ENCODE results near the gene RBMS1. TPM values are rescaled to one million over a fixed set of nuclear protein-coding genes. Genes with fewer than 3 reads are reported as not detected.

RBMS1 gene
- polyA plus RNA-seq, 4 donors: 122 to 165 (median 151) TPM

DNA sequence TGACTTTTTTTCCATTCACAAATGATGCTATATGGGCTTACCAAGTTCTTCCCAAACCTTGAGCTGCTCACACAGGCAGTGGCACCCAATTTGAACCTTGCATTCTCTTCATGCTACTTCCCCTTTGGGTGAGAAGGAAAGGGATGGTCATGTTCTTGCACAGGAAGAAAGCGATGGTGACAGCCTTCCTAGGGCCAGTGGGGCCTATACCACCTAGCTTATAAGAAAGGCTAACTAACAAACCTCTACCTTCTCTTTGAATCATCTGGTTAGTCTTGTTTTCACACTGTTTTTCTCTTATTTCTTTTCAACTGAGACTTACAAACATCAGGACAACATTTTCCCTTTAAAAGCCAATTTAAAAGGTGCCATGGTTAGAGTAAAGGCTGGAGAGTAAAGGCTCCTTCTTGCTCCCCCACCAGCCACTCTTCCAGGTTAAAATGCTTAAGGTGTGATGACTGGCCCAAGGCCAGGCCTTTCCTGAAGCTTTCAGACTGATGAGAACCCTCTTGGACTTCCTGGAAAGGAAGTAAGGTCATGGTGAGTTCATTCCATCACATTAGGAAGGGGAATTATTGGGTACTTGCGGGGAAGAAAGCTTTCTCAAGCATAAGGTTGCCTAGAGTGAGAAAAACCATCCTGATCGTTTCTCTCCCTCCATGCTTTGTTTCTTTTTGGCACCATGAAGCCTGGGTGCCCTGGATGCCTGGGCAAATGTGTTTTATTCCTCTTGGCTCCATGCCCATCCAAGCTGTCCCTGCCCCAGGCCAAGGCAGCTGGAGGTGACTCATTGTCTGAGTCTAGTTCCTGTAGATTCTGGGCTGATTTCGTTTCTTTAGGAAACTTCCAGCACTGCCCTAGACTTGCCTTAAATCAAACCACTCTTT is 252.1 kb downstream of the RBMS1 start:
- no peak for DNase-seq (ENCODE audit: low read depth in 4 of 4, low spot score in 3 of 4)

DNA sequence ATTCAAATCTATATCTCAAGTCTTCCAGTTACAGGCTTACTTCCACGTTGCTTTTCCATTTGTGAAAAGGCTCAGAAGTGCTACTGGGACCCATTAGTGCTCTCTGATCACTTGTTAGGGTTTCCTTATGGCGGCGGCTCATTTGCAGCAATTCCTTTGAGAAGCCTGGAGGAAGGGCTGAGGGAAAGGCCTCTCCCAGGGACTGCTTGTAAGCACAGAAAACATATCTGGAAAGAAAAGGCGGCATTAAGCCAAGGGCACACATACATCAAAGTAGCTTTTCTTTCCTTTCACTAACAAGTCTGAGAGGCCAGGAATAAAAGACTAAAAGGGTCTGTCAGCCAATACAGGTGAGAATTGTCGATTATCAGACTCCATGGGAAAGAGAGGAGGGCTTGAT is 254.2 kb downstream of the RBMS1 start:
- DNase-seq (ENCODE audit: low read depth in 4 of 4, low spot score in 3 of 4): no peak

DNA sequence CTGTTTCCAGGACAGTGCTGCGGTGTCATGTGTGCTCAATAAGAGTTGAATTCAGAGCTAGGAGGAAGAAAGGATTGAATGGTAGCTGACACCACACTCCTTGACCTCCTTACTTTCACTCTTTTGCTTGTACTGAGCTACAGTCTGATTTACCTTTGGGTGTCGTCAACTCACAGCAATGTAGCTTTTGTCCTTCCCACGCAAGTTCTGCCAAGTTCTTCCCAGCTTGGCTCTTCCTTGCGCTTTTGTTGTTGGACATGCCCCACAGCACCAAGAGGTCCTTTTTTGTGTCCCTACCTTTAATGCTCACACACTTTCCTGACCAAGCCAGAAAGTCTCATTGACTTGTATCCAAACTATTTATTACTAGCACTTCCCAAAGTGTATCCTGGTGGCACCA is 255.2 kb downstream of the RBMS1 start:
- no peak for DNase-seq (ENCODE audit: low read depth in 4 of 4, low spot score in 3 of 4)

GRCh38 chr2:160232905-160233475 is 260.6 kb downstream of the RBMS1 start:
- no peak for DNase-seq (ENCODE audit: low read depth in 4 of 4, low spot score in 3 of 4)

GRCh38 chr2:160229591-160229990 is 264.0 kb downstream of the RBMS1 start:
- DNase-seq (ENCODE audit: low read depth in 4 of 4, low spot score in 3 of 4): no peak

- no peak for DNase-seq (ENCODE audit: low read depth in 4 of 4, low spot score in 3 of 4)
These were observed 265.3 kb downstream of the RBMS1 start for GRCh38 chr2:160228141-160228917.

DNA sequence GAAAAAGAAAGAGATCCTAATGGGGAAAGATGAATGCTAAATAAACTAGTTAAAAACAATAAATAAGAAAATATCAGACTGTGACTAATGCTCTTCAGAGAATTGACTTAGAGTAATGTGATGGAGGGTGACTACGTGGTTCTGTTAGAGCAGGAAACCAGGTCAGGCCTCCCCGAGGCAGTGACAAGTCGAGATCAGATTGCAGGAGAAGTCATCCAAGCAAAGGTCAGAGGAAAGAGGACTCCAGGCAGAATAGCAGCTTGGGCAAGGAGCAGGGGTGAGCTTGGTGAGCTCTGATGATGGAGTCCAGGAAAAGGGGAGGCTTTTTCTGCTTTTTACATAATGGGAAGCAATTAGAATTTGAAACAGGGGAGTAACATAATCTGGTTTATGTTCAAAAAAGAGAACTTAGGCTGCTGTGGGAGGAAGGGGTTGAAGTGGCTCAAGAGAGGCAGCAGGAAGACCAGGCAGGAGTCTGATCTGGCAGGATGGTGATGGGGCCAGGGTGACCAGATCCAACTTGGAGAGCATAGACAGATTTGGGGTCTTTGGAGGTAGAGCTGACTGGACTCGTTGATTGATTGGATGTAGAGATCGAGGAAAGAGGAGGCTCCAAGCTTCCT is 266.2 kb downstream of the RBMS1 start:
- DNase-seq (ENCODE audit: low read depth in 4 of 4, low spot score in 3 of 4): no peak

DNA sequence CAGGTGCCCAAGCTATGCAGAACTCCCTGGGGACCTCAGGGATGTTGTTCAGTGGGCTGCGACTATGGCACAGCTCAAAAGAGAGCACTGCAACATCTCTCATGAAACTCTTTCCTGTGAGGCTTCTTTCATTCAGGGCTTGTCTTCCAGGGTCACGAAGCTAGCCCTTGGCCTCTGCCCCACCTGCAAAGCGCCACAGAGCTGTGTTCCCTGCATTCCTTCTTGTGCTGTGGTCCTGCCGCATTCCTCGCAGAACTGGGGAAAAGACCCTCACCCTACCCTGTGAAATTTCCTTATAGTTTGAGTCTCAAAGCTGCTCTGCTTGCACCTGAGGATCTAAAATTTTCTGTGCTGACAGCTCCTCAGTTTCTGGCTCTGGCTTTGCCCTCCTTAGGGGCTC is 267.2 kb downstream of the RBMS1 start:
- no peak for DNase-seq (ENCODE audit: low read depth in 4 of 4, low spot score in 3 of 4)

GRCh38 chr2:160225722-160226121 is 267.9 kb downstream of the RBMS1 start:
- DNase-seq (ENCODE audit: low read depth in 4 of 4, low spot score in 3 of 4): no peak

- DNase-seq (ENCODE audit: low read depth in 4 of 4, low spot score in 3 of 4): no peak
These were observed 269.1 kb downstream of the RBMS1 start for GRCh38 chr2:160224507-160224906.

- no peak for DNase-seq (ENCODE audit: low read depth in 4 of 4, low spot score in 3 of 4)
These were observed 269.5 kb downstream of the RBMS1 start for GRCh38 chr2:160224060-160224459.

DNA sequence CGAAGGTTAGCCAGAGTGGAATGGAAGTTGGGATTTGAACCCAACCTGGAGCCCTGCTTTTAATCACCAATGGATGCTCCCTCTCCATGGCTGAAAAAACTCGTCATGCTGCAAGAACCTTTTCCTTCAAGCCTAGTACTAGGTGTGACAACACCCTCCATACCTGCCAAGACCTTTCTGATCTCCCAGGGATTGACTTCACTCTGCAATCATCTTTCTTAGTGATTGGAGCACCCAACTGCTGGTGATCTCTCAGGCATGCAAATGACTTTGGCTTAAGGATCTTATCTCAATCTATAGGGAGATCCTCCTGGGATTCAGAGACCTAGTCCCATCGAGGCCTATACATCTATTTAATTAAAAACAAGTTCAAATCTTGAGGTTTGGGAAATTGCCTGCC is 270.0 kb downstream of the RBMS1 start:
- no peak for DNase-seq (ENCODE audit: low read depth in 4 of 4, low spot score in 3 of 4)

DNA sequence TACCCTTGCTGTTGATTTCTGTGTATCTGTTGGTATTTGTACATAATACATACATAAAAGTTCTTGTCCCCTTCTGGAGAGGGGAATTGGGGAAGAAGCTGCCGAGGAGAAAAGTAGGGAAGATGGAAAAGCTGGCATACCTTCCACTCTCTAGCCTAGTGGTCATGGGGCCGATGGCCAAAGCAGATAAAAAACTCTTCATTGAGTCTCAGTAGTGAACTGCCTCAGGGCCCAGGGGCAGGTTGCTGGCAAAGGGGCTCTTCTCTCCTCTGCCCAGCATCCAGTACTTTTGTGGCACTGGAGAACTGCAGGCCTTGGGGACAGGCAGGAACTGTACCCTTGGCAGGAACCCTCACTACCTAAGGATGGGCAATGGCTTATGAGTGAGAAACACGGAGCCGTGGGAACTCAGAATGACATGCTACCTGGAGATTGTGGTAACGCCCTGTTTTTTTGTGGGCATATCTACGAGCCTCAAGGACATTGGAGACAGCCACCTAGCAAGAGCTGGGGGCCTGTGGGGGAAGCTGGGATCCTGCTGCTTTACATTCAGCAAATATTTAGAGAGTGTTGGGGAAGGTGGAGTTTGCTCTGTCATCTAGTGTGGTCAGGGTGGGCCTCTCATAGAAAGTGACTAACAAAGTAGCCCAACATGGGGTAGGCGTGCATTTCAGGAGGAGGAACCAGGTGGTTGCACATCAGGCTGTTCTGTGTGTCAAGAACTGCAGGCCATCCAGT is 270.9 kb downstream of the RBMS1 start:
- no peak for DNase-seq (ENCODE audit: low read depth in 4 of 4, low spot score in 3 of 4)
